Superior temporal gyrus (tissue), 1 donor: ENCODE data around the gene ABCC11.
"Not testable (repeated sequence)": the region's sequence is repeated elsewhere in the genome, so short reads cannot be mapped to it uniquely, and the experiment has no call there.

ENCODE experiments used
- DNase-seq: peaks from one replicate; pipeline ENCODE4 v3.0.0-alpha.2; 2016; ENCODE audit errors: extremely low spot score

Gene ABCC11

DNA sequence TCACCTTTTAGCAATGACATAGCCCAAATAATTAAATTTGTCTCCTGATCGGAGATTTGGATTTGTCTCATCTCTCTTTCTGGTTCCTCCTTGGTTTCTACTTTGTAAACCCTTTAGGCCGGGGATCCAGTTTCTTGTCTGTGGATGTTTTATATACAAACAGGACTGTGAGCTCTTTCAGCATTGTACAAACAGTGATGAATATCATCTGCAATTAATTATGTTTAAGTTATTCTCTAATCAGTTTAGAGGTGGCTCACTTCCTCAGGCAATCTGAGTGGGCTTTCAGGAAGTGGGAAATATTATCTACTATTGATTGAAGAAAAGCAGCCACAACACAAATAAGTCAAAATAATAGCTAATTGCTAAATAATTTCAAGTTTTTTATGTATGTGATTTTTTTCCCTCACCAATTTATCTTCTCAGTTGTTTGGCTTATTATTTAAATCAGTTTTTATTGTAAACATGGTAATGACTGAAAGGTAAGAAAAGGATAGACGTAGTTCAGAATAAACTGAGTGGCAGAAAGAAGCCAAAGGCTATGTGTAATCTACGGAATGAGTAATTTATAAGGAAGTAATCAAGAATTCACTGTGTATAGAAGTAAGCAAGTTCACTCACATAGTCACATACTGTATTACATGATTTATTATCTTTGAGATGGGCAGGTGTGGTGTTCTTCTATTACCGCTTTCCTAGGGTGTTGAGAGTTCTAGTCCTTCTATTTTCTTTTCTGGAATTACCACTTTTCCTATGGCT, 3.4 kb upstream of the ABCC11 start:
- DNase-seq, result no peak

DNA sequence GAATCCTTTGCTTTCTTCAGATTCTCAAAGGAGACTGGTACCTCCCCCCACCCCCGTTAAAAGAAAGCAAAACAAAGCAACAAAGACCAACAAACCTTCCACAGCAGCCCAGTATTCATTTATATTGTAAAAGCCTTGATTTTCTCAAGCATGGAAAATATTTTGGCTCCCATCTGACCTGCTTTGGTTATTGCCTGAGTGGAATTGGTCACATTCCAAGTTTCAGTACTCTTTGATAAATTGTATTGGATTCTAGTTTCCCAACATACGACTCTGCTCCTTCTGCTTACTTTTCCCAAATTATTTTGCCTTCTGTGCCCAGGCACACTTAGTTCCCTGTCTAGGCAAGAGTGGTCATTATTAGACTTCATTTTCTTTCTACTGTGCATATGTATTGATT, 1.3 kb downstream of the ABCC11 start:
- no peak for DNase-seq

DNA sequence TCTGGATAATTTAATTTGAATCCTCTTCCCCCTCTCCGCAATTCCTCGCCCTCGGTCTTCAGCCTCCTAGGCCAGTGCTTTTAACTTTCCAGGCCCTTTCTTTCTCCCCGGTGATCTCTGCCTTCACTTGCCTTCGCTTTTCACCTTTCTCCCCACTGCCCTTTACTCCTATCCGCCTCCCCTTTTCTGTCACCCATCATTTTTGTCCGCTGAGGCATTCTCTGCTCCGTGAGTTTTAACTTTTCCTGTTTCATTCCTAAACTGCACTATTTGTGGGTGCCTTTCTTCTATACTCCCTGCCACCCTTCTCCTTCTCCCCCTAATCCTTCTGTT, 2.5 kb downstream of the ABCC11 start:
- DNase-seq, result no peak

DNA sequence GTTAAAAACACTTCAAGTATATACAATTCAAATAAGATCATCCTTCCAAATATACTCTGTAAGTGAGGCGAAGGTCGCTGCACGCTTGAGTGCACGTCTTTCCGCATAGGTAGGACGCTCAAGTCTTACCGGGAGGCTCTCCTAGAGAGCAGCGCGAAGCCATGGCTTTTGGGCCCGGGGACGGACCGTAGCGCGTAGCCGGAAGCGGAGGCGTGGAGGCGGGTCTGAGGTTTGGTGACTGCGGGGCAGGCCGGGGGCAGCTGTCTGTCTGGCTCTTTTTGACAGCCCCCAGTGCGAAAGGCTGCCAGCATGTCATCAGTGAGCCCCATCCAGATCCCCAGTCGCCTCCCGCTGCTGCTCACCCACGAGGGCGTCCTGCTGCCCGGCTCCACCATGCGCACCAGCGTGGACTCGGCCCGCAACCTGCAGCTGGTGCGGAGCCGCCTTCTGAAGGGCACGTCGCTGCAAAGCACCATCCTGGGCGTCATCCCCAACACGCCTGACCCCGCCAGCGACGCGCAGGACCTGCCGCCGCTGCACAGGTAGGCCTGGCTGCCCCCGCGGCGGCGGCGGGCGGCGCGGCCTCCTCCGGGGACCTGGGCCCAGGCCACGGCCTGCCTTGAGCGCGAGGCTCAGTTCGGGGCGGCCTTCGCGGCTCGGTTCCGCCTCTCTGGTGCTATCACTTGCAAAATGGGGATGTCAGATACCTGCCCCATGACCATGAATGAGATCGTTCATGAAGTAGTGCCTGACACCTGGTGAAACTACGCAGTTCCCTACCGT, 3.1 kb downstream of the ABCC11 start, which contains the start of gene LONP2:
TSS of gene LONP2 (plus strand) at position 221 of the 783 bp plus-strand sequence. CDS start at position 310, 89 bp downstream.
- DNase-seq, result peak; percentile 96

DNA sequence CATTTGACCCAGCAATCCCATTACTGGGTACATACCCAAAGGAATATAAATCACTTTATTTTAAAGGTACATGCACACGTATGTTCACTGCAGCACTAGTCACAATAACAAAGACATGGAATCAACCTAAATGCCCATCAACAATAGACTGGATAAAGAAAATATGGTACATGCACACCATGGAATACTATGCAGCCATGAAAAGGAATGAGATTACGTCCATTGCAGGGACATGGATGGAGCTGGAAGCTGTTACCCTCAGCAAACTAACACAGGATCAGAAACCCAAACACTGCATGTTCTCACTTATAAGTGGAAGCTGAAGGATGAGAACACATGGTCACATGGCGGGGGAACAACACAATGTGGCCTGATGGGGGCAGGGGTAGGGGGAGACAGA, 7.2 kb downstream of the ABCC11 start:
- DNase-seq, result not testable (repeated sequence)

DNA sequence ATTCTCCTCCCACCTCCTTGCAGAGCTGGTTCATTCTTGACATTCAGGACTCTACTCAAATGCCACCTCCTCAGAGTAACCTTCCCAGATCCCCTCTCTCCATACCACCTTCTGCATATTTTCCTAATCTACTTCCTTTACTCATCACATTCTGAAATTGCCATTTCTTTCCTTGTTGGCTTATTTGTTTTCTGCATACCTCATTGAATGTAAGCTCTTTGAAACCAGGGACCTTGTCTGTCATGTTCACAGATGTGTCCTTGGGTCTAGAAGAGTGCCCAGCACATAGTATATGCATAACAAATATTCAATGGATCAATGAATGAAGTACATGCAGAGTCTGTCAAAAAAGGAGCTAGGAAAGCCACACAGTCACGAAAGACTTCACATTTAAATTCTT, 11.1 kb downstream of the ABCC11 start:
- DNase-seq, result no peak

DNA sequence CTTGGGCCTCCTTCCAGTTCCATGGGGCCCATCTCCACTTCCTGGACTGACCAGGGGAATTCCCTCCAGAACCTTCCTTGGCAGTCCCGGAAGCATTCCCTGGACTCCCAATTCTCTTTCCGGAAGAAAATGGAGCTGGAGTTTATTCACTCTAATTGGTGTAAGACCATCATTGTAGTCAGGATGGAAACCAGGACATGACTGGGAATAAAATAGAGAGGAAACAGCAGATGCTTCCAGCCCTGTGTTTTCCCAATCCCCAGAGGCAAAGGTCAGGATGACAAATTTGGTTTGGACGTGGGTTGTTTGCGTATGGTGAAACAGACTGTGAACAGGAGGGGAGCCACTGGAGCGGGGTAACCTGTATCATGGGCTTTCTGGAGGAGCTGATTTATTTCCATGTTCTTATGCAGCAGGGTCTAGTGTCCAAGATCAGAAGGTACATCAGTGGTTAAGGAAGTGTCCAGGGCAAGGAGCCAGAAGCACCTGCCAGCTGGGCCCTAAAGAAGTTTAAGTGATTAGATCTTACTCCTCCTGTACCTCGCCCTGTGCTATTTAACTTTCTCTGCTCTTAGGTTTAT, 11.7 kb downstream of the ABCC11 start:
- no peak for DNase-seq

DNA sequence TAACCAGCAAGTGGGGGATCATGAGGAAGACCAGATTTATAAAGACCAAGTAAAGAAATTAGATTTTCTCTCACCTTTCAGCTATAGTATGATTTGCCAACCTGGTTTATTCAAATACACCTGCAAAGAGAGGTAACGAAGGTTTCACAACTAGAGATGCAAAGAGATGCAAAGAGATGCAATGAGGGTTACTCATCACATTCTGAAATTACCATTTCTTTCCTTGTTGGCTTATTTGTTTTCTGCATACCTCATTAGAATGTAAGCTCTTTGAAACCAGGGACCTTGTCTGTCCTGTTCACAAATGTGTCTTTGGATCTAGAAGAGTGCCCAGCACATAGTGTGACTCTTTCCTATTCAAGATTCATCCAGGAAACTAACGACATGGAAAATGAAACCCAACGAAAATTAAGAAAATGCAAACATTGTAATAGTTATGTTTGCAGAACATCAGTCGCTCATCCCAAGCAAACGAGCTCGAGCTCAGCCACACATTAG, 12.2 kb downstream of the ABCC11 start:
- no peak for DNase-seq

DNA sequence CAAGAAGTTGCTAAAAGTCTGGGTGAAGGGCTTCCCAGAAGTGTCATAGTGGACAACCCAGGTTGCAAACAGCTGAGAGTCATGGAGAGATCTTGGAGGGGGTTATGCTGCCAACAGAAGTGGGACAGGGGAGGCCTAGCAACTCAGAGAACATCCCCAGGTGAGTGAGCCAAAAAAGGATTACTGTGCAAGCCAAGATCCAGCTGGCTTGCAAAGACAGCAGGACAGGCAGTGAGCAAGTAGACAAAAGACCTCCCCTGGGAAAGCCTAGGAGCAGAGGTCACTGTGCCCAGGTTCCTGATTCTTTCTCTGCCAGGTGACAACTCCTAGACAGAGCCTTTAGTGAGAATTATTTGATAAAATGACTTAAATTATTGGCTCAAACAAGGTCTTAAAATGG, 12.7 kb downstream of the ABCC11 start:
- no peak for DNase-seq

DNA sequence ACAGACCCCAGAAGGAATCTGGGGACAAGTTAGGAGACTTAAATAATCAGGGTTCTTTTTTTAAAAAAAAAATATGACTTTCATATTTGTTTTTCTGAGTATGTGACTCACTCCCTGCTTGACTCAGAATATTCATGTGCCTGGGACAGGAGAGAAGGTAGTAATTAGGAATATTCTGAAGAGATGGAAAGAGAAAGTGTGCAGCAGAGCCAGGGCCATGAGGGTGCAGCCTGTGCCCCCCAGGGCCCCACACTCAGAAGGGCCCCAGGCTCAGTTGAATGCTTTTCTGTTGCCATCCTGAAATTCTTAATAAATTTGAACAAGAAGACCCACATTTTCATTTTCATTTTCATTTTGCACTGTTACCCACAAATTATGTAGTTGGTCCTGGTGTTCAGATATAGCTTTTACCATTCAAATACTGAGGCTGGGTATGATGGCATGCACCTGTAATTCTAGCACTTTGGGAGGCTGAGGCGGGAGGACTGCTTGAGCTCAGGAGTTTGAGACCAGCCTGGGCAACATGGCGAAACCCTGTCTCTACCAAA, 14.8 kb downstream of the ABCC11 start:
- no peak for DNase-seq

DNA sequence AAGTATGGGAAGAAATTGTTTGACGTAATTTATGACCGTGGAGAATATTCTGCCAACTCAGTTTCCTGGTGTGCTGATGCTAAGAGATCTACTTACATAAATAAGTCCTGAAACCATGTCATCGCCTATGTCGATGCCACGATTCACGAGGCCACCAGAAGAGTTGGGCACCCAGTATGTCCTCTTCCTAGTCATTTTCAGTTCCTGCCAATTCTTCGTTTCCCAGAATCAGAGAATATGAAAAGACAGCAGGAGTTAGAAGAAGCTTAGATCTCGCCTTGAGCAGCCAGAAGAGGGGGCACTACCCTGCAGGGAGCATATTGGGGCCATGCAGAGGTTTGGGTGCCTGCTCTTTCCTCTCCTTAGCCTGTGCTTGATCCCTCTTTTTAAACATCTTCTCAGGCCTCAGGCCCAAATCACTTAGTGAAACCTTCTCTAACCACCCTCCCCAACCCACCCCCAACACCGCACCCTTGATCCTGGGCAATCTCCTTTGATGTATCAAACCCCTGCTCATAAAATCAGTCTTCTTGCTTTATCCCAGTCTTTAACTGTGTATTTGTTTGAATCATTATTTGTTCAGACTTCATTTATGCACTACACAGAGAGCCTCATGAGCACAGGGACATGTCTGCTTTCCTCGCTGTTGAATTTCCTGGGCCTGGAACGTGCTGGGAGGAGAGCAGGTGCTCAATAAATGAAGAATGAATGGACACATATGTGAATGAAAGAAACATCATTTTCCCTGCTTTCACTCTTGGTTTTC, 15.4 kb downstream of the ABCC11 start:
- DNase-seq, result no peak

DNA sequence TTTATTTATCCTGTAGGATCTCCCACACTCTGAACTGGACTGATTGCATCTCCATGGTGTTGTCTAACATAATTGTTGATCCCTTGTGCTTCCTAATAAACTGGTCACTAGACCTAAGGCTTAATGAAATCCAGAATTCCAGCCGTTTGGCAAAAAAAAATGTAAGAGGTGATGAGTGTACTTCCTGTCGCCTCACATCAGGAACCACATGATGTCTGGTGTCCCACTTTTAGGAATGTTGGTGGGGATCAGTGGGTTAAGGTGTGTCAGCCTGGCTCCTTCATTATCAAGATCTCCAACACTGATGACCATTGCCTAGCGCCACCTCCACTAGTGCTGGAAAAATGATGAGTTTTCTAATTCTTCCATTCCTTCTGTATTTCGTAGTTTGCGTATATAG, 21.9 kb downstream of the ABCC11 start:
- DNase-seq, result no peak

DNA sequence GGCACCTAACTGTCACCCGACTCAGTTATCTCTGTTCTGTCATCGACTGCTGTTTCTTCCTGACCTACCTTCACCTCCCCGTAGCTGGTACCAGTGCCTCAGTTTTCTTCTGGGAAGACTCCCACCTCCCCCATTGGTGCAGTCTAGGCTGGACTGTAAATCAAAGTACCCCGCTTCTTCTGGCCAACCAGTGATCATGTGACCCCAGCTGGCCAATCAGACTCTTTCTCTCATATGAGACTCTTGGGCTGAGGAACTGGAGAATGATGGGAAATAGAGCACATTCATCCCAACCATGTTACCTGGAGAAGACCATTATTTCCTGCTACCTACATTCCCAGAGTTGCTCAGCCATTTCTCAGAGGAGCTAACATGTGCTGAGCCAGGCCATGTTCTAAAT, 23.8 kb downstream of the ABCC11 start:
- DNase-seq, result no peak

DNA sequence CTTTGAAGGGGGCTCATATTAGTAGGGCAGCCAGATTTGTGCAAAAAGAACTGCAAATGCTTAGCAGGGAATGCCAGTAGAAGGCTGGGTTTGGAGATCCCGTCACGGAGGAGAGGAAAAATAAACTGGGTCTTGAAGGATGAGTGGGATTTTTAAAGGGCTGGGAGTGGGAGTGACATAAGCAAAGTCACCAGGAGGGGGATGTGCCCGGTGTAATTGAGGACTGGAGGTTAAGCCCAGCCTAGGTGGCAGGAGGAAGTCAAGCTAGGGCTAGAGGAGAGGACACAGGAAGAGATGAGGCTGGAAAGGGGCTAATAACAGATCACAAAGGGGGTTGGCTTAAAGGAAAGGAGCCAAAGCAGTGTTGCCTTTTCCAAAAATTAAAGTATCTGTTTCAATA, 26.4 kb downstream of the ABCC11 start:
- no peak for DNase-seq

DNA sequence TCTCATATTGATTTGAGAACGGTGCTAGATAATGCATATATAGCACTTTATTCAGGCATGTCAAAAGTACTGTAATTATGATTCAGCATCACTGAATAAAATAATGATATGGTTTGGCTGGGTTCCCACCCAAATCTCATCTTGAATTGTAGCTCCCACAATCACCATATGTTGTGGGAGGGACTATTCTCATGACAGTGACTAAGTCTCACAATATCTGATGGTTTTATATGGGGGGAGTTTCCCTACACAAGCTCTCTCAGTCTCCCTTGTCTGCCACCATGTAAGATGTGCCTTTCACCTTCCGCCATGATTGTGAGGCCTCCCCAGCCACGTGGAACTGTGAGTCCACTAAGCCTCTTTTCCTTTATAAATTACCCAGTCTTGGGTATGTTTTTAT, 28.9 kb downstream of the ABCC11 start:
- no peak for DNase-seq

DNA sequence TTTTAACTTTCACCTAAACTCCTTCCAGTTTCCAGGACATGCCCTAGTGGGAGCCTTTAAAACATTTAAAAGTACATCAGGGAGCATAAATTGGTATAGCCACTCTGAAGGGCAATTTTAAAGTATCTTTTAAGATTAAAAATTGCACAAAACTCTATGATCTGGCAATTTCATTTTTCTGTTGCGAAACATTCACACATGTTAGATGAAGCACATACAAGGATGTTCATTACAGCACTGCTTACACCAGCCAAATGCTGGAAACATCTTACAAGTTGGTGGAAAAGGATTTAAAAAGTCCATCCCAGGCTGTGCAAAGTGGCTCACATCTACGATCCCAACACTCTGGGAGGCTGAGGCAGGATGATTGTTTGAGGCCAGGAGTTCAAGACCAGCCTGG, 29.6 kb downstream of the ABCC11 start:
- DNase-seq, result no peak

DNA sequence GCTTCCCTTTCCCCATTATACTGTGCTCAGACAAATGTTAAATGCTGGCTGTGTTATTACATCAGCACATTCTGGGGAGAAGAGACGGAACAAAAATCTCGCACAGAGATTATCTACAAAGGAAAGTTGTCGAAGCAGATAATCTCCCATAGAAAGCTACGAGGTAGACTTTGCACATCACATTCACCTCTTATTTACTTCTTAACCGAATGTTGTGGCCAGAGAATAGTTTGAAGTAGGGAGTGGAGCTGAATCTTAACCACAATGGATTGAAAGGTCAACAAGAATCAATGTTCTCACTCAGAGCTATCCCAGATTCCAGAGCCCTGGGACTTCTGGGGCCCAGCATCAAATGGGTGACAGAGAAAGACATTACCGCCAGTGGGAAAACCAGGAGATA, 31.6 kb downstream of the ABCC11 start:
- DNase-seq, result no peak

DNA sequence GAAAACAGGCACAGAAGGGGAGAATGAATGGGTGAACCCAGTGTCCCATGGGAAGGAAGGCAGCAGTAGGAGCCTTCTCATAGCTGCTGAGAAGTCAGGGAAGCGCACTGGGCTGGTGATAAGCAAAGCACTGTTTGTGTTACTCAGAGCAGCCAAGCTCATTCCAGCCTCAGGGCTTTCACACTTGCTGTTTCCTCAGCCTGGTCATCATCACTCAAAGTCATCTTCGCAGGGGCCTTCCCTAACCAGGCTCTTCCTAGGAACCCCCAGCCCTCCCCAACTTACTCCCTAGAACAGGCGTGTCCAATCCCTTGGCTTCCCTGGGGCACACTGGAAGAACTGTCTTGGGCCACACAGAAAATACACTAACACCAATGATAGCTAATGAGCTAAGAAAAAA, 35.3 kb downstream of the ABCC11 start:
- DNase-seq, result no peak

DNA sequence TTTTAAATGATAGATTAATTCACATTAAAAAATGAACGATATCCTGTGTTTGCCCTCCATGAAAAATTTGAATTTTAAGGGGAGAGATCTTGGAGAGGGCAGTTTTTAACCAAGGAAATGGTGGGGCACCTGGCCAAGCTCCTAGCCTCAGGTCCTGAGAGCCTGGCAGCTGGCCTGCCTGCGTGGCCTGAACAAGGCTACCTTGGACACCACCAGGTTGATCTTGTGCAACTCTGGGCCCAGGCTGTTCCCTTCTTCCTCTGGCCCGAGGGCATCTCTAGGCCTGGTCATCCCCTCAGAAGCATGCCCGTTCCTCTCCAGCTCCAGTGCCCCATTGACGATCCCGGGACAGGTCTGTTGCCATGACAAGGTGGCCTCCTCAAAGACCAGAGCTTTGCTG, 36.6 kb downstream of the ABCC11 start:
- no peak for DNase-seq

DNA sequence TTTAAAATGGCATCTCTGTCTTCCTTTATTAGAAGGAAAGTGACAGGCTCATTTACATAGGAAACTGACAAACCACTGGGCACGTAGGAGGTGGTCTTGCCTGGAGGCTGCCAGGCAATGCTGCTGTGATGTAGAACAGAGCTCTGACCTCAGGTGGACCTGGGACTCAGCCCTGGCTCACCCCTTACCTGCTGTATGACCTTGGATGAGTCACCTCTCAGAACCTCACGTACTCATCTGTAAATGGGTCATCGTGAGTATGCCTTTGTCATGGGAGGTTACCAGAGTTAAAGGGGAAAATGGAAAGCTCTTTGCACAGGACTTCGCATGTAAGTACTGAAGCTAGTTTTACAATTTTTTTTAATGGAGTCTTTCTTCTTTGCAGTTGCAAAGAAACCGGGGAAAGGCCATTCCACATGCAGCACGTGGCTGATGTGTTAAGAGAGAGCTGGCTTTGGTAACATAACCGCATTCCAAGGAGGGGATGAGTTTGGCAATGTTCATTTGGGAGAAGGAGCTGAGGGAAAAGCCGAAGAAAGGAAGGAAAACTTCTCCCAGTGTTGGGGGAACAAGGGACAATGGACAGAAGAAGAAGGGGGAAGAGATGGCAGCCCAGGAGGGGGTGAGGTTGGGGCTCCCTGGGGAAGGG, 40.6 kb downstream of the ABCC11 start:
- DNase-seq, result no peak

DNA sequence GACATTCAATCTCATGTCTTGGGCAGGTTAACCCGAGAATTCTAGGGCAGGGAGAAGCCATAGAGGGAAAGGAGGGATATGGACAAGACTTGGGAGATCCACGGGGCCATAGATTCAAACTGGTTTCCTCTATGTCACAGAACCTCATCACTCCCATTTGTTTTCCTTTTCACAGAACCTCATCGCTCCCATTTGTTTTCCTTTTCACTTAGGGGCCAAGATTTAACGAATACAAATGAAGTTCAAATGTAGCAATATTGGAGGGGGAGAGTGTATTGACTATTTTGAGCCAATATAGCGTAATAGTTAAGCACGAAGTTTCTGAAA, 42.6 kb downstream of the ABCC11 start:
- DNase-seq, result no peak
